ENCODE measurements around the gene PIGB. TPM values are rescaled to one million over a fixed set of nuclear protein-coding genes. Genes with fewer than 3 reads are reported as not detected.
A peak's percentile ranks its signal among the peaks of the same experiment; 100 is the strongest.
"Not testable (repeated sequence)": the region's sequence is repeated elsewhere in the genome, so short reads cannot be mapped to it uniquely, and the experiment has no call there.

PIGB gene
- total and polyA plus RNA-seq, 12 donors: 1.4 to 9.9 (median 3.1) TPM

DNA sequence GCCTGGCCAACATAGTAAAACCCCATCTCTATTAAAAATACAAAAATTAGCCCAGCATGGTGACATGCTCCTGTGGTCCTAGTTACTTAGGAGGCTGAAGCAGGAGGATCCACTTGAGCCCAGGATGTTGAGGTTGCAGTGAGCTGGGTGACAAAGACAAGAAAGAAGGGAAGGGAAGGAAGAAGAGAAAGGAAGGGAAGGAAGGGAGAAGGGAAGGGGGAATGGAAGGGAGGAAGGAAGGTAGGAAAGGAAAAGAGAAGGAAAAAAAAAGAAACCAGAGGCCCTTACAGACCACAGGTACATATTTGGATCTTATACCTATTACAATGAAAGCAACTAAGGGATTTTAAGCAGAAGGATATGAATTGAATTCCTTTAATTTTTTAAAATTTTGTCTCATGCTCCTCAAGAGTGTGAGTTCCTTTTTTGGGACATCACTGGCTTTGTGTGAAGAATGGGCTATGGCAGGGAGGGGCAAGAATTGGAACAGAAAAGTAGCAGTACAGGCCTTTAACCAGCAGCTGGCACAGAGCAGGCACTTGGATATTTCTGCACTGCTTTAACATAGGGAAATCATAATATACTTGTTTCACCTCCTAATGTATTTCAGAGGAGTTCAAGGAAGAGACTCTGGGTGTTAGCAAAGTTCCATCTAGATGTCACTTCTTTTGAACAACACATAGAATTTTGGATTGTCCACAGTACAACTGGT lies 37.3 kb upstream of the PIGB start:
- ATAC-seq: no peak
- no peaks in the 10 kb centered on the region for H3K36me3 ChIP-seq
- H3K27ac ChIP-seq: peak overlapping the region in 1 of 10 donors; percentile 87
- peak overlapping the region in 1 of 10 donors; percentile 23 for H3K4me3 ChIP-seq
- H3K9me3 ChIP-seq: no peaks in the 10 kb centered on the region
- DNase-seq: no peak
- peaks cover 0 to 97% (median 0%) of the 10 kb centered on the region in 9 donors for H3K4me1 ChIP-seq
- intact Hi-C loops (cut with DNase I): no loop called here
- TF ChIP-seq, protein P1, sequence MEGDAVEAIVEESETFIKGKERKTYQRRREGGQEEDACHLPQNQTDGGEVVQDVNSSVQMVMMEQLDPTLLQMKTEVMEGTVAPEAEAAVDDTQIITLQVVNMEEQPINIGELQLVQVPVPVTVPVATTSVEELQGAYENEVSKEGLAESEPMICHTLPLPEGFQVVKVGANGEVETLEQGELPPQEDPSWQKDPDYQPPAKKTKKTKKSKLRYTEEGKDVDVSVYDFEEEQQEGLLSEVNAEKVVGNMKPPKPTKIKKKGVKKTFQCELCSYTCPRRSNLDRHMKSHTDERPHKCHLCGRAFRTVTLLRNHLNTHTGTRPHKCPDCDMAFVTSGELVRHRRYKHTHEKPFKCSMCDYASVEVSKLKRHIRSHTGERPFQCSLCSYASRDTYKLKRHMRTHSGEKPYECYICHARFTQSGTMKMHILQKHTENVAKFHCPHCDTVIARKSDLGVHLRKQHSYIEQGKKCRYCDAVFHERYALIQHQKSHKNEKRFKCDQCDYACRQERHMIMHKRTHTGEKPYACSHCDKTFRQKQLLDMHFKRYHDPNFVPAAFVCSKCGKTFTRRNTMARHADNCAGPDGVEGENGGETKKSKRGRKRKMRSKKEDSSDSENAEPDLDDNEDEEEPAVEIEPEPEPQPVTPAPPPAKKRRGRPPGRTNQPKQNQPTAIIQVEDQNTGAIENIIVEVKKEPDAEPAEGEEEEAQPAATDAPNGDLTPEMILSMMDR (IDR thresholded peaks at IDR 0.05): no peak
- no peaks in the 10 kb centered on the region for H3K27me3 ChIP-seq

DNA sequence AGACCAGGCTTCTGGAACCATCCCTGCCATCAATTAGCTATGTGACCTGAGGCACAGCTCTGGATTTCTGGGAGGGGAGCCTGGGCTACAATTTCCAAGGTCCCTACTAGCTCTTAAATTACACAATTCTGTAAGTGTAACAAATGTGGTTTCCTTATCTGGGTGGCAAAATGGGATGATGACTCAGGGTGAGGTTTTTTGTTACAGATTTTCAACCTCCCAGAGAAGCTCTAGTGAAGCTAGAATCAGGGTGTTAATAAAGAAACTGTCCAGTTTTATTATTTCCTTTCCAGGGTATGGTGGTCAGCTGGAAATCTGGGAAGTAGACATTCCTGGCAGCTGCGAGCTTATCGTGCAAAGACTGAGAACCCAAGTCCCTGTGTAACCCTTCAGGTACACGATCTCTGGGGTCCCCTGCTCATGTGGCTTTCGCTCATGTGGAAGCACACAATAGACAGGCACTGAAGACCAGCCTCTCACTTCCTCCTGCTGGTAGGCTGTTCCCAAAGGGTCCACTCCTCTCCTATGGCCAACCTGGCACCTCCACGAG lies 36.7 kb upstream of the PIGB start:
- intact Hi-C loops (cut with DNase I): no loop called here
- Histone ChIP-seq H3K27ac (peak overlapping the region in 1 of 10 donors; percentile 87), H3K9me3 (no peaks in the 10 kb centered on the region), H3K4me1 (peaks cover 0 to 92% (median 0%) of the 10 kb centered on the region in 9 donors), H3K4me3 (peak overlapping the region in 1 of 10 donors; percentile 23), H3K27me3 (no peaks in the 10 kb centered on the region), H3K36me3 (no peaks in the 10 kb centered on the region)
- TF ChIP-seq, protein P1 (IDR thresholded peaks at IDR 0.05): no peak
- DNase-seq (no peak), ATAC-seq (peak in 1 of 8 donors; percentile 69)
- 72 to 75% methylated on average over 5 of the region's 5 CpGs for WGBS, 2 donors

DNA sequence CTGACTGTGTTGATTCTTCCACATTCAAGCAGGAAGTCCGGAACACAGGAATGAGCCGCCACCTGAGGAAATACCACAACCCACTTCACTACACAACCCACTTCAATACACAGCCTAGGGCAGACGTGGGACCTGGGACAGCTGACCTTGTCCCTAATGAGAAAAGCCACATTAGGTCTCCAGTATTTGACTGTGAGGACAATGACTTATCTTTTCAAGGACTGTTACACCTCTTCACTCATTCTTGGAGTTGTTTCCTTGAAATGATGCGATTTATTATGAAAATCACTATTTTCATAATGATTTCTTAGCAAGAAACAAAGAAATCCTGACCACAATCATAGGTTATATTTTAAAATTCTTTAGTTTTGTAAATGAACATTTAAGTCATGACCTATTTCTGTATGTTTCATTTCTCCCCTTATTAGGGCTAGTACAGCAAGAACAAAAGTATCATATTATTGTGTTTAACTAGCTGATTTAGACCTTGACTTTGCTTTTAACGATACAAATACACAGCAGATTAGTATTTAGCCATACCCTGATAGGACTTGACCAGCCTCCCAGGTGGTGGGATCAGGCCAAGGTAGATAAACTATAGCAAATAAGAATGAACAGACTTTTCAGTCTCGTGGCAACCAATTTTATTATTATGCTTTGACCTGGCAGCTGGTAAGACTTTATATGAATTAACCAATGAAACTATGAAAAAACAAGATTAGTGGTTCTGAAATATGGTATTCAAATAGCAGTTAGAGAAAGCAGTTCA lies 35.5 kb upstream of the PIGB start:
- intact Hi-C loops (cut with DNase I): no loop called here
- Histone ChIP-seq H3K27me3 (no peaks in the 10 kb centered on the region), H3K4me3 (no peak overlapping the region), H3K4me1 (peaks cover 0 to 92% (median under 1%) of the 10 kb centered on the region in 9 donors), H3K36me3 (no peaks in the 10 kb centered on the region), H3K27ac (peak overlapping the region in 1 of 10 donors; percentile 87), H3K9me3 (no peaks in the 10 kb centered on the region)
- ATAC-seq (no peak), DNase-seq (no peak)
- TF ChIP-seq, protein P1 (IDR thresholded peaks at IDR 0.05): no peak
- 88 to 94% methylated on average over 6 of the region's 6 CpGs for WGBS, 2 donors

DNA sequence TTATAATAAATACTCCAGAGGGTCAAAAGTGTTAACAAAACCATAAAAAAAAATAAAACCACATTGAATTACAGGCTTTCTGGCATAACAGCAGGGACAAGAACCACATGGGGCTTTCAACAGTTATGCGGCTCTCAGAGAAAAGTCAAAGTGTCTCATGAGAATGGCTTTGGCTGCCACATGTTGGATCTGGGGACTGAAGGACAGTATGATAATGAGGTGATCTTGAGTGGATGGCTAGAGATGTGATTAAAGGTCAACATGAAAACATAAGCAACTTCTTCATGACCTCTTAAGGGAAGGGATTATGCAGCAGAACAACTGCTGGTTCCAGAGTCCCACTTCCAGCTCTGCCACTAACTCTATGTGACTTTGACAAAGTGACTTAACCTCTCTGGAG lies 34.6 kb upstream of the PIGB start:
- no peak for ATAC-seq
- no peak for DNase-seq
- TF ChIP-seq, protein P1 (IDR thresholded peaks at IDR 0.05): no peak
- Histone ChIP-seq H3K4me3 (no peak overlapping the region), H3K27me3 (no peaks in the 10 kb centered on the region), H3K36me3 (no peaks in the 10 kb centered on the region), H3K4me1 (peaks cover 0 to 89% (median 6%) of the 10 kb centered on the region in 9 donors), H3K27ac (peak overlapping the region in 1 of 10 donors; percentile 87), H3K9me3 (no peaks in the 10 kb centered on the region)
- 52 to 69% methylated on average over 1 of the region's 1 CpG for WGBS, 2 donors
- intact Hi-C loops (cut with DNase I): no loop called here

DNA sequence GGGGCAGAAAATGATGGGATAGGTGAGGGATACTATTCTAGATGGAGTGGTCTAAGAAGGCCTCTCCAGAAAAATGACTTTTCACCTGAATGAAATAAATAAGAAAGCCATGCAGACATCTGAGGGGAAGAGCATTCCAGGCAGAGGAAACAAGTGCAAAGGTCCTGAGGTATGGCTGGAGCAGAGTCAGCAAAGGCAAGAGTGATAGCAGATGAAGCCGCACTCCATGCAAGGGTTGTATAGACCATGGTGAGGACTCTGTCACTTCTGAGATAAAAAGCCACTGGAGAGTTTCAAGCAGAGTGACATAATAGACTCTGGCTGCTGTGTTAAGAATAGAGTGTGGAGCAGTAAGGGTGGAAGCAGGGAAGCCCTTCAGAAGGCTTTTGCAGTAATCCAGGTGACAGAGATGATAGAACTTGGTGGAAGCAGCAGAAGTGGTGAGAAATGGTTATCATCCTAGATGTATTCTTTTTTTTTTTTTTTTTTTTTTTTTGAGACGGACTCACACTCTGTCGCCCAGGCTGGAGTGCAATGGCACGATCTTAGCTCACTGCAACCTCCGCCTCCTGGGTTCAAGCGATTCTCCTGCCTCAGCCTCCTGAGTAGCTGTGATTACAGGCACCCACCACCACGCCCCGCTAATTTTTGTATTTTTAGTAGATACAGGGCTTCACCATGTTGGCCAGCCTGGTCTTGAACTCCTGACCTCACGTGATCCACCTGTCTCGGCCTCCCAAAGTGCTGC lies 32.4 kb upstream of the PIGB start:
- Histone ChIP-seq H3K27ac (peak overlapping the region in 1 of 10 donors; percentile 29), H3K4me1 (peaks cover 0 to 72% (median 11%) of the 10 kb centered on the region in 9 donors)
- H3K27me3 ChIP-seq; ATAC-seq; H3K9me3 ChIP-seq; DNase-seq; intact Hi-C loops (cut with DNase I); H3K36me3 ChIP-seq; H3K4me3 ChIP-seq: not testable (repeated sequence)
- 97 to 98% methylated on average over 10 of the region's 10 CpGs for WGBS, 2 donors
